NOMO-1 treated with dmso at 0.1 percent for 144 hours (cell line): ENCODE data around the gene USP4.
"Not testable (repeated sequence)": the region's sequence is repeated elsewhere in the genome, so short reads cannot be mapped to it uniquely, and the experiment has no call there.

ENCODE experiments used
- DNase-seq: peaks from one replicate; lab custom pipeline; 2025; ENCODE audit not compliant: unreplicated experiment; lab: John Stamatoyannopoulos, UW

USP4 gene

GRCh38 chr3:49255112-49255511 lies 84.7 kb downstream of the USP4 start:
- no peak for DNase-seq

- DNase-seq: no peak
Measured at GRCh38 chr3:49253512-49253911, 86.3 kb downstream of the USP4 start.

- DNase-seq: peak; percentile 82
Measured at GRCh38 chr3:49248840-49249227, 91.0 kb downstream of the USP4 start.

GRCh38 chr3:49244581-49245205 lies 95.2 kb downstream of the USP4 start:
- DNase-seq: no peak

GRCh38 chr3:49240091-49240490 lies 99.8 kb downstream of the USP4 start:
- not testable (repeated sequence) for DNase-seq

GRCh38 chr3:49238274-49239127 lies 101.4 kb downstream of the USP4 start:
- peak; percentile 91 for DNase-seq

- no peak for DNase-seq
Measured at GRCh38 chr3:49237344-49237743, 102.5 kb downstream of the USP4 start.

- DNase-seq: no peak
Measured at GRCh38 chr3:49236226-49236625, 103.6 kb downstream of the USP4 start.

- DNase-seq: not testable (repeated sequence)
Measured at GRCh38 chr3:49228817-49229216, 111.0 kb downstream of the USP4 start.
